NT2/D1 (cell line): ENCODE measurements around the gene FTCD.

Source experiments
- DNase-seq: peaks from one replicate; pipeline ENCODE4 v3.0.0-alpha.2; 2011; ENCODE audit warnings: low read depth, low spot score
- H3K27me3 ChIP-seq: 2 replicates; pipeline ENCODE4 v1.6.0; 2011; ENCODE audit warnings: mild to moderate bottlenecking; ENCODE audit not compliant: insufficient read length, insufficient read depth
- H3K36me3 ChIP-seq: 2 replicates; pipeline ENCODE4 v1.6.1; 2011; ENCODE audit warnings: mild to moderate bottlenecking, low read length, mixed read lengths; ENCODE audit not compliant: insufficient read depth, insufficient read length
- H3K4me1 ChIP-seq: 2 replicates; pipeline ENCODE4 v1.5.1; 2011; ENCODE audit not compliant: insufficient read depth, insufficient read length
- H3K4me3 ChIP-seq: 2 replicates; pipeline ENCODE4 v1.5.1; 2011; ENCODE audit warnings: low read depth; ENCODE audit not compliant: insufficient read length
- H3K9ac ChIP-seq: 2 replicates; pipeline ENCODE4 v1.6.0; 2011; ENCODE audit warnings: low read depth; ENCODE audit not compliant: insufficient read length
- H3K9me3 ChIP-seq: 2 replicates; pipeline ENCODE4 v1.5.1; 2011; ENCODE audit warnings: mild to moderate bottlenecking, low read length; ENCODE audit not compliant: insufficient read depth
- SUZ12 ChIP-seq: IDR thresholded peaks from 2 replicates; pipeline ENCODE4 v1.6.1; 2011; ENCODE audit not compliant: insufficient read length, insufficient read depth; ENCODE audit errors: extremely low read depth
- YY1 ChIP-seq: IDR thresholded peaks from 2 replicates; pipeline ENCODE4 v1.6.1; 2011; ENCODE audit not compliant: insufficient read length, insufficient read depth
- ZNF274 ChIP-seq: IDR thresholded peaks from 2 replicates; pipeline ENCODE4 v1.6.1; 2011; ENCODE audit warnings: mild to moderate bottlenecking, low read depth, low read length

FTCD gene

DNA sequence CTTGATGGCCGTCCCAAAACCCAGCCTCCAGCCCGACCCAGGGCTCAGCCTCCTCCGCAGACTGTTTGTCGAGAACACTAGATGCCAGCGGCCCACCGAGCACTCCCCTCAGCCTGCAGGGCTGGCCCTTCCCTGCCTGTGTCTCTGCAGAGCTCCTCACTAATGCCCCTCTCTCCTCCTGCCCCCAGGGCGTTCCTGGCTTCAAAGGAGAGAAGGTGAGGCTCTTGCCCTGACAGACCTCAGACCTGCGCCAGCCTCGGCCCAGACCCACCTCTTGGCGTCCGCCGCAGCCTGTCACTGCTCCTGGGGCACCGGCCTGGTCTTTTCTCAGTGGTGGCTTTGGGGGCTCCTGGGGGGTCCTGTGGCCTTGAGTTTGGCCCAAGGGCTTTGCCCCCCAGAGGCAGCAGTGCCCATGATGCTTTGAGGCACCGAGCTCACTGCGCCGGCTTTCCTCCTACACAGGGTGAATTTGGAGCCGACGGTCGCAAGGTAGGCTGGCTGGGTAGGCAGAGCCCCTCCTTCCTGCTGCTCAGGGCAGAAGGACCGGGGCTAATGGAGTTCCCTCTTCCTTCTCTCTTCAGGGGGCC lies 39.1 kb downstream of the FTCD start:
- H3K27me3 ChIP-seq: no peaks in the 10 kb centered on the region
- peaks cover 15% of the 10 kb centered on the region for H3K9me3 ChIP-seq
- H3K4me1 ChIP-seq: peaks cover 5% of the 10 kb centered on the region
- no peak for DNase-seq
- H3K4me3 ChIP-seq: no peak overlapping the region
- peaks cover 94% of the 10 kb centered on the region for H3K36me3 ChIP-seq
- no peak overlapping the region for H3K9ac ChIP-seq
- TF ChIP-seq SUZ12 (no peak), YY1 (no peak), ZNF274 (no peak)

DNA sequence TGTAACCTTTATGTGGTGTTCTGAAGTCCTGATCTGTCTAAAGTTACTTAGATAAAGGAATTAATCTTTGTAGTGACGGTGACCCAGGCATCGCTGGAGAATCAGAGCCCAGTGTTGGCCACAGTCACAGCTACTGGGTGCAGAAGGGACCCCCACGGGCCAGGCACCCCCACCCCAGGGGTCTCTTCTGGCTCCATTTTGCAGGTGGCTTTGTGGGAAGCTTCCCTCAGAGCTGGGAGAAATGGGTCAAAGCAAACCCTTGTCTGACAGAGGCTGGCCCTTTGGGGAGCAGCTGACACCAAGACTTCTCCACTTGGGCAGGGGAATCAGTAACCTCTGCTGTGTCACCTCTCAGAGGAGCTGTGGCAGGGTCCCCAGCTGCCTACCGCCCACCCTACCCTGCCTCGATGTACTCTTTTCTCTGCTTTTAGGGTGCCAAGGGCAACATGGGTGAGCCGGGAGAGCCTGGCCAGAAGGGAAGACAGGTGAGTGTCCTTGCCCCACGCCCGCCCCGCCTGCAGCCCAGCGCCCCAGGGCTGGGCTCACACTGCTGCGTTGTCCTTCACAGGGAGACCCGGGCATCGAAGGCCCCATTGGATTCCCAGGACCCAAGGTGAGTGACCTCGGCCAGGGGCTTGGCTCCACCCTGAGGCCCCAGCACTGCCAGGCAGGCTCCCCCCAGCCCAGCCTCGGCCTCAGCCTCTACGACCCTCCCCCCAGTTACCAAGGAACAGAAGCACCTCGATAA lies 39.8 kb downstream of the FTCD start:
- no peak for TF ChIP-seq YY1
- no peak for TF ChIP-seq SUZ12
- no peak for TF ChIP-seq ZNF274
- no peak overlapping the region for H3K9ac ChIP-seq
- H3K4me3 ChIP-seq: no peak overlapping the region
- DNase-seq: no peak
- H3K36me3 ChIP-seq: peaks cover 94% of the 10 kb centered on the region
- H3K4me1 ChIP-seq: peaks cover 6% of the 10 kb centered on the region
- H3K9me3 ChIP-seq: peaks cover 15% of the 10 kb centered on the region
- no peaks in the 10 kb centered on the region for H3K27me3 ChIP-seq

DNA sequence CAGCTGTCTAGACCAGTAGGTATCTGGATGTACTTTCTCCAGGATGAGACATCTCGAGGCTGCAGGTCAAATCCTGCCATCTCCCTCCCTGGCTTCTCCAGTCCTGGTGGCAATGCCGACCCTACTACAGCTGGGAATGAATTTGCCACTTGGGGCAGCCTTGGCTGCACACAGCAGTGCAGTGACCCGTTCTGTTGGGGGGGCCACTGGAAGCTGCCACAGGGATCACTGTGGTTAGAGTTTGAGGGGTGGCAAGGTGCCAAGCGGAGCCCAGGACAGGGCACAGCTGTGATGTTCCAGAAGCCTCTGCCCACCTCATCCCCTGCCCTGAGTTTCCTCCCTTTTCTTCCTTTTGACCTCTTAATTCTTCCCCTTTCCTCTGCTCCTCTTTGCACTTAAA lies 40.4 kb downstream of the FTCD start:
- H3K9me3 ChIP-seq: peaks cover 15% of the 10 kb centered on the region
- peaks cover 10% of the 10 kb centered on the region for H3K4me1 ChIP-seq
- H3K36me3 ChIP-seq: peaks cover 91% of the 10 kb centered on the region
- no peak for DNase-seq
- H3K27me3 ChIP-seq: no peaks in the 10 kb centered on the region
- TF ChIP-seq SUZ12 (no peak), YY1 (no peak), ZNF274 (no peak)
- H3K4me3 ChIP-seq: no peak overlapping the region
- H3K9ac ChIP-seq: no peak overlapping the region

DNA sequence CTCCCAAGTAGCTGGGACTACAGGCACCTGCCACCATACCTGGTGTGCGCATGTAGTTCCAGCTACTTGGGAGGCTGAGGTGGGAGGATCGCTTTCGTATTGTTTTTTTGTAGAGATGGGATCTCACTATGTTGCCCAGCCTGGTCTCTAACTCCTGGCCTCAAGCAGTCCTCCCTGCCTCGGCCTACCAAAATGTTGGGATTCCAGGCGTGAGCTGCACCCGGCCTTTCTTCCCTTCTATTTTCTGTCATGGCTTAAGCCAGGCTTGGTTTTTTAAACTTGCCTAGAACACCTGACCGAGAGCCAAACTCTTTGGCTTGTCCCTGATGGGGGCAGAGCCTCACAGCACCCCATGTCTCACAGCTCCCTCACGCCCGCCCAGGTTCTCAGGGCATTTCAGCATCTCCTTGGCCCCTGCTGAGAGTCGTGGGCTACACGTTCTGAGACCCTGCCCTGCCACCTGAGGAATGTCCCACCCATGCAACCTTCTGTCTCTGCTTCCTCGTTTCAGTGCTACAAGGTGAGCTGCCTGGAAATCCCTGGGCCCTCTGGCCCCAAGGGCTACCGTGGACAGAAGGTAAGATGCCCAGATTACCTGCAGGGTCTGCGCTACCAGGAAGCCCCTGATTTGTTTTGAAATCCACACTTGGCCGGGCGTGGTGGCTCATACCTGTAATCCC lies 41.7 kb downstream of the FTCD start:
- TF ChIP-seq YY1 (no peak), SUZ12 (no peak), ZNF274 (no peak)
- Histone ChIP-seq H3K9me3 (peaks cover 26% of the 10 kb centered on the region), H3K4me3 (no peak overlapping the region), H3K9ac (no peak overlapping the region), H3K4me1 (peaks cover 16% of the 10 kb centered on the region), H3K36me3 (peaks cover 84% of the 10 kb centered on the region), H3K27me3 (no peaks in the 10 kb centered on the region)
- no peak for DNase-seq

DNA sequence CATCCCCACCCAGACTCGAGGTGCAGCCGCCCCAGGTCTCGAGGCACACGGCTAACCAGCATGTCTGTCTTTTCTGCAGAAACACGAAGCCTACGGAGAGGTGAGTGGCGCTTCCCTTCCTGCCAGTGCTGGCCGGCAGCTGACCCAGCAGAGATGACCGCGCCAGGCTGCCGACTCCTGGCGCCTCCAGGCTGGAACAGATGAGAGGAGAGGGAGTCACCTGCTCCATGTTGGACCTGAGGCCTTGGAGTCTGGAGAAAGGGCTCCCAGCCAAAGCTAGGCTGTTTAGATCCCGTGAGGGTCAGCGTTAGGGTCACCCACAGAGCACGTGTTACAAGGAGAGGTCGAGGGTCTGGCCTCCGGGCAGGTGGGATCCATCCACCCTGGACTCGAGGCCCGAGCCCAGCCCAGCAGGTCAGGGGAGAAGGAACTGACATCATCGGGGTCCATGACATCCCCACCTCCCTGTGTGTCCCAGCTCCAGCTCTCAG lies 42.6 kb downstream of the FTCD start:
- no peak overlapping the region for H3K9ac ChIP-seq
- peaks cover 16% of the 10 kb centered on the region for H3K4me1 ChIP-seq
- TF ChIP-seq ZNF274: no peak
- TF ChIP-seq YY1: no peak
- no peak for TF ChIP-seq SUZ12
- no peaks in the 10 kb centered on the region for H3K27me3 ChIP-seq
- H3K36me3 ChIP-seq: peaks cover 75% of the 10 kb centered on the region
- peaks cover 35% of the 10 kb centered on the region for H3K9me3 ChIP-seq
- H3K4me3 ChIP-seq: no peak overlapping the region
- no peak for DNase-seq

DNA sequence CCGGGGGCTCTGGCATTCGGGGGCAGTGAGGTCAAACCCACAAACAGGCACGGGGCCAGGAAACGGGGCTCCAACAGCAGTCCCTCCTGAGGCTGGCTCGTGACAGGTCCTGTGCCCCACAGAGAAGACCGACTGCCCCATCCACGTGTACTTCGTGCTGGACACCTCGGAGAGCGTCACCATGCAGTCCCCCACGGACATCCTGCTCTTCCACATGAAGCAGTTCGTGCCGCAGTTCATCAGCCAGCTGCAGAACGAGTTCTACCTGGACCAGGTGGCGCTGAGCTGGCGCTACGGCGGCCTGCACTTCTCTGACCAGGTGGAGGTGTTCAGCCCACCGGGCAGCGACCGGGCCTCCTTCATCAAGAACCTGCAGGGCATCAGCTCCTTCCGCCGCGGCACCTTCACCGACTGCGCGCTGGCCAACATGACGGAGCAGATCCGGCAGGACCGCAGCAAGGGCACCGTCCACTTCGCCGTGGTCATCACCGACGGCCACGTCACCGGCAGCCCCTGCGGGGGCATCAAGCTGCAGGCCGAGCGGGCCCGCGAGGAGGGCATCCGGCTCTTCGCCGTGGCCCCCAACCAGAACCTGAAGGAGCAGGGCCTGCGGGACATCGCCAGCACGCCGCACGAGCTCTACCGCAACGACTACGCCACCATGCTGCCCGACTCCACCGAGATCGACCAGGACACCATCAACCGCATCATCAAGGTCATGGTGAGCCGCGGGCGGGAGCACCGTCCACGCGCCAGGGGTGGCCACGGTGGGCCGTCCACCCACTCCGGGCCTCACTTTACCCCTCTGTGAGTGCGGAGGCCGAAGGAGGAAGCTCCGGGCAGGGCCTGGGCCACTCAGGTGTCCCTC lies 43.3 kb downstream of the FTCD start:
- Histone ChIP-seq H3K27me3 (no peaks in the 10 kb centered on the region), H3K36me3 (peaks cover 68% of the 10 kb centered on the region), H3K9me3 (peaks cover 38% of the 10 kb centered on the region), H3K4me1 (peaks cover 16% of the 10 kb centered on the region), H3K9ac (no peak overlapping the region), H3K4me3 (no peak overlapping the region)
- TF ChIP-seq SUZ12 (no peak), YY1 (no peak), ZNF274 (no peak)
- no peak for DNase-seq
